ENCODE results near the gene PCNT. TPM values are rescaled to one million over a fixed set of nuclear protein-coding genes. Genes with fewer than 3 reads are reported as not detected.

The PCNT gene
- total RNA-seq, 1 experiment from 2014 or later: 41.0 TPM

DNA sequence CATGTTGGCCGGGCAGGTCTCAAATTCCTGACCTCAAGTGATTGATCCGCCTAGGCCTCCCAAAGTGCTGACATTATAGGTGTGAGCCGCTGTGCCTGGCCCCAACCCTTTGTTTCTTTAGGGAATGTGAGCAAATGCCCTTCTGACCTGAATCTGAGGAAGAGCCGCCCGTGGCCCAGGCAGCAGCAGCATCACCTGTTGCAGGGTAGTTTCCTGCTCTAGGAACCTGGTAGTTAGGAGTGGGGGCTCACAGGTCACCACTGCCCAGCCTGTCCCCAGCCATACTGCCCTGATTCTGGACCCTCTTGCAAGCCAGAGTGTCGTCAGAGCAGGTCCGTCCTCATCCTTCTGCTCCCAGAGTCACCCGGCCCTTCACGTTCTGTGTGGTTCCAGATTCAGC, 24.8 kb upstream of the PCNT start:
- DNase-seq (ENCODE audit: low spot score): no peak
- Mint-ChIP-seq H3K36me3 (peaks cover 41% of the 10 kb centered on the region), H3K4me1 (peaks cover 17% of the 10 kb centered on the region), H3K9me3 (no peaks in the 10 kb centered on the region), H3K27ac (no peak overlapping the region), H3K4me3 (no peak overlapping the region), H3K27me3 (ENCODE audit: low read depth) (peaks cover 16% of the 10 kb centered on the region)
- TF ChIP-seq, protein P1, sequence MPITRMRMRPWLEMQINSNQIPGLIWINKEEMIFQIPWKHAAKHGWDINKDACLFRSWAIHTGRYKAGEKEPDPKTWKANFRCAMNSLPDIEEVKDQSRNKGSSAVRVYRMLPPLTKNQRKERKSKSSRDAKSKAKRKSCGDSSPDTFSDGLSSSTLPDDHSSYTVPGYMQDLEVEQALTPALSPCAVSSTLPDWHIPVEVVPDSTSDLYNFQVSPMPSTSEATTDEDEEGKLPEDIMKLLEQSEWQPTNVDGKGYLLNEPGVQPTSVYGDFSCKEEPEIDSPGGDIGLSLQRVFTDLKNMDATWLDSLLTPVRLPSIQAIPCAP (CRISPR knock-in tag; IDR thresholded peaks at IDR 0.05): no peak
- TF ChIP-seq SMAD3 (CRISPR knock-in tag; IDR thresholded peaks at IDR 0.05; ENCODE audit: borderline replicate concordance): no peak
- no peak for TF ChIP-seq NFATC4 (CRISPR knock-in tag; IDR thresholded peaks at IDR 0.05)
- no peak for TF ChIP-seq ZNF263 (CRISPR knock-in tag; IDR thresholded peaks at IDR 0.05; ENCODE audit: low read depth)
- no peak for TF ChIP-seq GRHL2 (CRISPR knock-in tag; IDR thresholded peaks at IDR 0.05; ENCODE audit: insufficient replicate concordance, severe bottlenecking)
- TF ChIP-seq, protein P2, sequence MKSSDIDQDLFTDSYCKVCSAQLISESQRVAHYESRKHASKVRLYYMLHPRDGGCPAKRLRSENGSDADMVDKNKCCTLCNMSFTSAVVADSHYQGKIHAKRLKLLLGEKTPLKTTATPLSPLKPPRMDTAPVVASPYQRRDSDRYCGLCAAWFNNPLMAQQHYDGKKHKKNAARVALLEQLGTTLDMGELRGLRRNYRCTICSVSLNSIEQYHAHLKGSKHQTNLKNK (CRISPR knock-in tag; IDR thresholded peaks at IDR 0.05): no peak
- TF ChIP-seq TCF7 (CRISPR knock-in tag; IDR thresholded peaks at IDR 0.05; ENCODE audit: low read depth): no peak
- no peak for TF ChIP-seq CREM (CRISPR knock-in tag; IDR thresholded peaks at IDR 0.05)
- no peak for TF ChIP-seq ELF4 (CRISPR knock-in tag; IDR thresholded peaks at IDR 0.05; ENCODE audit: low read depth)
- ATAC-seq: no peak
- CTCF ChIA-PET: no interaction called here
- POLR2A ChIA-PET: no interaction called here

DNA sequence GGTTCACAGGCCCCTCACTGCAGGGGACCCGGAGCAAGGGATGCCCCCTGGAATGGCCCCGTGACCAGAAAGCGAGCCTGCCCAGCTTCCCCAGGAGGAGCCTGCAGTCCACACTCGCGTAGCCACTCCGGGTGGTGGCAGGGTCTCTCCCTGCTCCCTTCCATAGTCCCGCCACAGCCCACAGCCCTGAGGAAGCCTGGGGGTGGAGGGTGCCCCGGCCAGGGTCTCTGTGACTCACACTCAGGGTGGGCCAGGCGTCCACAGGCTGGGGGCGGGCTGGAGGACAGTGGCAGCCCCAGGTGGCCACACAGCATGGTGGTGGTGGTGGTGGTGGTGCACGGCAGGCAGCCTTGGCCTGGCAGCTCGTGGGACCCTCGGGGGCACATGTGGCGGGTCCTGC, 22.2 kb upstream of the PCNT start:
- ChIA-PET CTCF (interaction anchor here (1.3 kb wide), 1 partner anchor 13 kb away, joined by 4 read pairs; no protein-coding TSS in a partner anchor), POLR2A (no interaction called here)
- DNase-seq (ENCODE audit: low spot score) (no peak), ATAC-seq (no peak)
- peaks cover 3% of the 10 kb centered on the region for H3K4me1 Mint-ChIP-seq
- H3K9me3 Mint-ChIP-seq: no peaks in the 10 kb centered on the region
- H3K27ac Mint-ChIP-seq: no peak overlapping the region
- peaks cover 11% of the 10 kb centered on the region for H3K27me3 Mint-ChIP-seq (ENCODE audit: low read depth)
- TF ChIP-seq OVOL2 (CRISPR knock-in tag; IDR thresholded peaks at IDR 0.05; ENCODE audit: borderline replicate concordance) (no peak), GTF2I (CRISPR knock-in tag; conservative IDR thresholded peaks at IDR 0.05) (no peak), ZNF416 (CRISPR knock-in tag; IDR thresholded peaks at IDR 0.05) (no peak), ZNF423 (CRISPR knock-in tag; IDR thresholded peaks at IDR 0.05) (no peak), NR1H2 (CRISPR knock-in tag; IDR thresholded peaks at IDR 0.05) (no peak), TEAD4 (CRISPR knock-in tag; IDR thresholded peaks at IDR 0.05) (no peak), EMX1 (CRISPR knock-in tag; IDR thresholded peaks at IDR 0.05) (no peak), RELA (CRISPR knock-in tag; IDR thresholded peaks at IDR 0.05; ENCODE audit: borderline replicate concordance) (no peak), ZBTB21 (CRISPR knock-in tag; IDR thresholded peaks at IDR 0.05; ENCODE audit: borderline replicate concordance) (no peak), MXD4 (CRISPR knock-in tag; IDR thresholded peaks at IDR 0.05; ENCODE audit: borderline replicate concordance) (no peak)
- TF ChIP-seq, protein P3, sequence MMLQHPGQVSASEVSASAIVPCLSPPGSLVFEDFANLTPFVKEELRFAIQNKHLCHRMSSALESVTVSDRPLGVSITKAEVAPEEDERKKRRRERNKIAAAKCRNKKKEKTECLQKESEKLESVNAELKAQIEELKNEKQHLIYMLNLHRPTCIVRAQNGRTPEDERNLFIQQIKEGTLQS (CRISPR knock-in tag; conservative IDR thresholded peaks at IDR 0.05): no peak
- TF ChIP-seq, protein P4, sequence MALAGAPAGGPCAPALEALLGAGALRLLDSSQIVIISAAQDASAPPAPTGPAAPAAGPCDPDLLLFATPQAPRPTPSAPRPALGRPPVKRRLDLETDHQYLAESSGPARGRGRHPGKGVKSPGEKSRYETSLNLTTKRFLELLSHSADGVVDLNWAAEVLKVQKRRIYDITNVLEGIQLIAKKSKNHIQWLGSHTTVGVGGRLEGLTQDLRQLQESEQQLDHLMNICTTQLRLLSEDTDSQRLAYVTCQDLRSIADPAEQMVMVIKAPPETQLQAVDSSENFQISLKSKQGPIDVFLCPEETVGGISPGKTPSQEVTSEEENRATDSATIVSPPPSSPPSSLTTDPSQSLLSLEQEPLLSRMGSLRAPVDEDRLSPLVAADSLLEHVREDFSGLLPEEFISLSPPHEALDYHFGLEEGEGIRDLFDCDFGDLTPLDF (CRISPR knock-in tag; IDR thresholded peaks at IDR 0.05): no peak
- TF ChIP-seq, protein P5, sequence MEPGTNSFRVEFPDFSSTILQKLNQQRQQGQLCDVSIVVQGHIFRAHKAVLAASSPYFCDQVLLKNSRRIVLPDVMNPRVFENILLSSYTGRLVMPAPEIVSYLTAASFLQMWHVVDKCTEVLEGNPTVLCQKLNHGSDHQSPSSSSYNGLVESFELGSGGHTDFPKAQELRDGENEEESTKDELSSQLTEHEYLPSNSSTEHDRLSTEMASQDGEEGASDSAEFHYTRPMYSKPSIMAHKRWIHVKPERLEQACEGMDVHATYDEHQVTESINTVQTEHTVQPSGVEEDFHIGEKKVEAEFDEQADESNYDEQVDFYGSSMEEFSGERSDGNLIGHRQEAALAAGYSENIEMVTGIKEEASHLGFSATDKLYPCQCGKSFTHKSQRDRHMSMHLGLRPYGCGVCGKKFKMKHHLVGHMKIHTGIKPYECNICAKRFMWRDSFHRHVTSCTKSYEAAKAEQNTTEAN (CRISPR knock-in tag; IDR thresholded peaks at IDR 0.05): no peak
- TF ChIP-seq, protein P6, sequence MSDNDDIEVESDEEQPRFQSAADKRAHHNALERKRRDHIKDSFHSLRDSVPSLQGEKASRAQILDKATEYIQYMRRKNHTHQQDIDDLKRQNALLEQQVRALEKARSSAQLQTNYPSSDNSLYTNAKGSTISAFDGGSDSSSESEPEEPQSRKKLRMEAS (CRISPR knock-in tag; IDR thresholded peaks at IDR 0.05): no peak
- TF ChIP-seq, protein P1 (CRISPR knock-in tag; IDR thresholded peaks at IDR 0.05): no peak
- TF ChIP-seq, protein P7, sequence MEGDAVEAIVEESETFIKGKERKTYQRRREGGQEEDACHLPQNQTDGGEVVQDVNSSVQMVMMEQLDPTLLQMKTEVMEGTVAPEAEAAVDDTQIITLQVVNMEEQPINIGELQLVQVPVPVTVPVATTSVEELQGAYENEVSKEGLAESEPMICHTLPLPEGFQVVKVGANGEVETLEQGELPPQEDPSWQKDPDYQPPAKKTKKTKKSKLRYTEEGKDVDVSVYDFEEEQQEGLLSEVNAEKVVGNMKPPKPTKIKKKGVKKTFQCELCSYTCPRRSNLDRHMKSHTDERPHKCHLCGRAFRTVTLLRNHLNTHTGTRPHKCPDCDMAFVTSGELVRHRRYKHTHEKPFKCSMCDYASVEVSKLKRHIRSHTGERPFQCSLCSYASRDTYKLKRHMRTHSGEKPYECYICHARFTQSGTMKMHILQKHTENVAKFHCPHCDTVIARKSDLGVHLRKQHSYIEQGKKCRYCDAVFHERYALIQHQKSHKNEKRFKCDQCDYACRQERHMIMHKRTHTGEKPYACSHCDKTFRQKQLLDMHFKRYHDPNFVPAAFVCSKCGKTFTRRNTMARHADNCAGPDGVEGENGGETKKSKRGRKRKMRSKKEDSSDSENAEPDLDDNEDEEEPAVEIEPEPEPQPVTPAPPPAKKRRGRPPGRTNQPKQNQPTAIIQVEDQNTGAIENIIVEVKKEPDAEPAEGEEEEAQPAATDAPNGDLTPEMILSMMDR (IDR thresholded peaks at IDR 0.05): no peak
- TF ChIP-seq, protein P8, sequence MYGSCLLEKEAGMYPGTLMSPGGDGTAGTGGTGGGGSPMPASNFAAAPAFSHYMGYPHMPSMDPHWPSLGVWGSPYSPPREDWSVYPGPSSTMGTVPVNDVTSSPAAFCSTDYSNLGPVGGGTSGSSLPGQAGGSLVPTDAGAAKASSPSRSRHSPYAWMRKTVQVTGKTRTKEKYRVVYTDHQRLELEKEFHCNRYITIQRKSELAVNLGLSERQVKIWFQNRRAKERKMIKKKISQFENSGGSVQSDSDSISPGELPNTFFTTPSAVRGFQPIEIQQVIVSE (CRISPR knock-in tag; IDR thresholded peaks at IDR 0.05; ENCODE audit: borderline replicate concordance): no peak
- no peak overlapping the region for H3K4me3 Mint-ChIP-seq
- H3K36me3 Mint-ChIP-seq: peaks cover 54% of the 10 kb centered on the region
